Measurements from ENCODE around the gene GABBR2. TPM values are rescaled to one million over a fixed set of nuclear protein-coding genes. Genes with fewer than 3 reads are reported as not detected.

GABBR2 gene
- total RNA-seq, 1 donor from 2014 or later: 0.74 TPM

DNA sequence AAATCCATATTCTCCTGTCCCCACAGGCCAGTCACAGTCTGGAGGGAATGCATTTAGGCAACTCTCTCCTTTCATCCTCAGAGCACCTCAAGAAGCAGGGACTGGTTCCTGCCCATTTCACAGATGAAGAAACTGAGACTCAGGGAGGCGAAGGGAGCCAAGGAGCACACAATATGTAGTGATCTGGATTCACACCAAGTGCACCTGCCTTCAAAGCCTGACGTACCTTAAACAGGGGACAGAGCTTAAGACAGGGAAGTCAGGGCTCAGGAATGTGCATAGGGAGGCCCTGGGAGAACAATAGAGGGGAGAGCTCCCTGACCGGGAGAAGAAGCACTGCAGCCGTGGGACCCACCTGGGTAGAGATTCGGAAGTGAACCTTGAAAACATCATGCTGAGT is 83.0 kb downstream of the GABBR2 start:
- DNase-seq (ENCODE audit: low spot score in 2 of 2, unreplicated experiment in 2 of 2): no peak
- Mint-ChIP-seq H3K36me3 (no peaks in the 10 kb centered on the region), H3K4me1 (no peaks in the 10 kb centered on the region), H3K4me3 (no peak overlapping the region), H3K27ac (no peak overlapping the region), H3K27me3 (ENCODE audit: low read depth) (peaks cover 32% of the 10 kb centered on the region), H3K9me3 (peaks cover 3% of the 10 kb centered on the region)
- TF ChIP-seq, protein P1, sequence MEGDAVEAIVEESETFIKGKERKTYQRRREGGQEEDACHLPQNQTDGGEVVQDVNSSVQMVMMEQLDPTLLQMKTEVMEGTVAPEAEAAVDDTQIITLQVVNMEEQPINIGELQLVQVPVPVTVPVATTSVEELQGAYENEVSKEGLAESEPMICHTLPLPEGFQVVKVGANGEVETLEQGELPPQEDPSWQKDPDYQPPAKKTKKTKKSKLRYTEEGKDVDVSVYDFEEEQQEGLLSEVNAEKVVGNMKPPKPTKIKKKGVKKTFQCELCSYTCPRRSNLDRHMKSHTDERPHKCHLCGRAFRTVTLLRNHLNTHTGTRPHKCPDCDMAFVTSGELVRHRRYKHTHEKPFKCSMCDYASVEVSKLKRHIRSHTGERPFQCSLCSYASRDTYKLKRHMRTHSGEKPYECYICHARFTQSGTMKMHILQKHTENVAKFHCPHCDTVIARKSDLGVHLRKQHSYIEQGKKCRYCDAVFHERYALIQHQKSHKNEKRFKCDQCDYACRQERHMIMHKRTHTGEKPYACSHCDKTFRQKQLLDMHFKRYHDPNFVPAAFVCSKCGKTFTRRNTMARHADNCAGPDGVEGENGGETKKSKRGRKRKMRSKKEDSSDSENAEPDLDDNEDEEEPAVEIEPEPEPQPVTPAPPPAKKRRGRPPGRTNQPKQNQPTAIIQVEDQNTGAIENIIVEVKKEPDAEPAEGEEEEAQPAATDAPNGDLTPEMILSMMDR (IDR thresholded peaks at IDR 0.05; ENCODE audit: unreplicated experiment): no peak

DNA sequence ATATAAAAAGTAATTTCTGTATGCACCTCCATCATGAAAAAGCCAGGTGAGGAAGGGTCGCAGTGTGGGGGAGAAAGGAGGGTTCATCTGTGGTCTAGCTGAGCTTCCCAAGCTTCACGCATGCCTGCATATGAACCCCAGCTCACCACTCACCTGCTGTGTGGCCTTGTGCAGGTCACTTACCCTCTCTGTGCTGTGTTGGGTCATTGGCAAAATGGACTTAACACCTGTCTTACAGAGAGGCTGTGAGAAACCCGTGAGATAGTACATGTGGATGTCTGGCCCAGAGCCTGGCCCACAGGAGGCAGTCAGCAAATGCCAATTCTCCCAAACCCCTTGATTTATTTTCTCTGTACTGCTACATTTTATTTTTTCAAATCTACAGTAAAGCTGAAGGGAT is 88.9 kb downstream of the GABBR2 start:
- H3K9me3 Mint-ChIP-seq: peaks cover 3% of the 10 kb centered on the region
- no peak overlapping the region for H3K27ac Mint-ChIP-seq
- H3K4me3 Mint-ChIP-seq: no peak overlapping the region
- no peaks in the 10 kb centered on the region for H3K4me1 Mint-ChIP-seq
- no peaks in the 10 kb centered on the region for H3K36me3 Mint-ChIP-seq
- peaks cover 19% of the 10 kb centered on the region for H3K27me3 Mint-ChIP-seq (ENCODE audit: low read depth)
- no peak for DNase-seq (ENCODE audit: low spot score in 2 of 2, unreplicated experiment in 2 of 2)
- TF ChIP-seq, protein P1 (IDR thresholded peaks at IDR 0.05; ENCODE audit: unreplicated experiment): no peak

DNA sequence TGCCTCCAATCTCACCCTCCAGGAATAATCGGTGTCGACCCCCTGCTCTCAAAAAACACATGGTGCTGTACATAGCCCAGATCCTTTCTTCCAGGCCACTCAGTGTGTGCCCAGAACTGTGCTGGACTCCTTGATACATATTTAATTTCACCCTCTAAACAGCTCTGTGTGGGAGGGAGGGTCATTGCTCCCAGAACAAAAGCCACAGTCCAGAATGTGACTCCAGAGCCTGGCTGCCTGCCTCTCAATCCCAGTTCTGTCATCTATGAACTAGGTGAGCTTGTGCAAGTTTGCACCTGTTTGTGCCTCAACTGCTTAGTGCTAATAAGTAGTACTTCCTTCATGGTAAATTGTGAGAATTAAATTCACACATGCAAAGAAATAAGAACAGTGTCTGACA is 93.1 kb downstream of the GABBR2 start:
- Mint-ChIP-seq H3K36me3 (no peaks in the 10 kb centered on the region), H3K9me3 (no peaks in the 10 kb centered on the region), H3K4me1 (no peaks in the 10 kb centered on the region), H3K4me3 (no peak overlapping the region), H3K27me3 (ENCODE audit: low read depth) (peaks cover 22% of the 10 kb centered on the region), H3K27ac (no peak overlapping the region)
- TF ChIP-seq, protein P1 (IDR thresholded peaks at IDR 0.05; ENCODE audit: unreplicated experiment): no peak
- DNase-seq (ENCODE audit: low spot score in 2 of 2, unreplicated experiment in 2 of 2): no peak

DNA sequence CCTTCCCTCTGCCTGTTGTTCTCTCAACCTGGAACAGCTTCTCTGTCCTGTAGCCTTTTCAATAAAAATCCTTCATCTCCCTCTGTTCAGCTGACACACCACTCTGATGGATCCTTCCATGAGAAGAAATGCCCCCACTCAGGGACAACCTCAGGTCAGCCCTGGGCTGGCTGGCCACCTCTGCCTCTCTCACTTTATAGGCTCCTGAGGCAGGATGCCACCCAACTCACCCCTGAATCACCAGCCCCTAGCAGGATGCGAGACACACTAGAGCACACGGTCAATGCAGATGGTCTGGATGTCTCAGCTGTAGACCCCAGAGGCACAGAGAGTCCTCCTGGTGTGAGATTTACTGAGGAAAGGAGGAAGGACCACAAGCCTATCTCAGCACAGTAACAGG is 93.8 kb downstream of the GABBR2 start:
- H3K4me3 Mint-ChIP-seq: no peak overlapping the region
- H3K36me3 Mint-ChIP-seq: no peaks in the 10 kb centered on the region
- no peaks in the 10 kb centered on the region for H3K9me3 Mint-ChIP-seq
- H3K27me3 Mint-ChIP-seq (ENCODE audit: low read depth): peaks cover 22% of the 10 kb centered on the region
- TF ChIP-seq, protein P1 (IDR thresholded peaks at IDR 0.05; ENCODE audit: unreplicated experiment): no peak
- no peak for DNase-seq (ENCODE audit: low spot score in 2 of 2, unreplicated experiment in 2 of 2)
- no peak overlapping the region for H3K27ac Mint-ChIP-seq
- H3K4me1 Mint-ChIP-seq: peaks cover 3% of the 10 kb centered on the region

DNA sequence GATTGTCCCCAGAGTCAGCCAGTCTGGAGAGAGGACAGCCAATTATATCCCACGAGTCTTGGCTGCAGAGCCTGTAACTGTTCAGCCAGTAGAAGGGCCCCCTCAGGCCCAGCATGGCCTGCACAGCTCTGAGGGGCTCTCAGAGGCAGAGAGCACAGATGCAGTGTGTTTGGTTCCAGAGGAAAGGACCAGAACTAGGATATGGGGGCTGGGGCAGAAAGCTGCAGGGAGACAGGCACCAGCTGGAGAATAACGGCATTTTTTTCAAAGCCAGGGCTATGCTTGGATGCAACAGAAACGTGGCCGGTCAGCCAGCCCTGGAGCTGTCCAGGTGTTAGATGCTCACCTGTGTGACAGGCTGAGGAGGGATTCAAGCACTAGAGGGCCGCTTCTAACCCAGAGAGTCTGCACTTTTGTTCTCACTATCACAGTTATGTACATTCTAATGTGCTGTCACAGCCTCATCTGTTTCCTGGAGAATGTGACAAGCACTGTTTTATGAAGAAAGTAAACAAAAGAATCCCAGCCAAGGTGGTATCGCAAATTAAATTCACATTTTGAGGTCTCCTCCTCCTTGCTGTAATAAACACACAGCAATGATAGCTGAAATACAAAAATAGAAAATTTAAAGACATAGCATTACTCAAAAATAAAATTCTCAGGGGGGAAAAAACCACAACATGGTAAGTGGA is 96.5 kb downstream of the GABBR2 start:
- Mint-ChIP-seq H3K27me3 (ENCODE audit: low read depth) (peaks cover 18% of the 10 kb centered on the region), H3K4me1 (peaks cover 3% of the 10 kb centered on the region), H3K4me3 (no peak overlapping the region), H3K9me3 (no peaks in the 10 kb centered on the region), H3K27ac (no peak overlapping the region), H3K36me3 (no peaks in the 10 kb centered on the region)
- no peak for DNase-seq (ENCODE audit: low spot score in 2 of 2, unreplicated experiment in 2 of 2)
- TF ChIP-seq, protein P1 (IDR thresholded peaks at IDR 0.05; ENCODE audit: unreplicated experiment): no peak

Measured in mesothelial cell of epicardium (in vitro differentiated cells).